ENCODE measurements around the gene CDK15.

The CDK15 gene

DNA sequence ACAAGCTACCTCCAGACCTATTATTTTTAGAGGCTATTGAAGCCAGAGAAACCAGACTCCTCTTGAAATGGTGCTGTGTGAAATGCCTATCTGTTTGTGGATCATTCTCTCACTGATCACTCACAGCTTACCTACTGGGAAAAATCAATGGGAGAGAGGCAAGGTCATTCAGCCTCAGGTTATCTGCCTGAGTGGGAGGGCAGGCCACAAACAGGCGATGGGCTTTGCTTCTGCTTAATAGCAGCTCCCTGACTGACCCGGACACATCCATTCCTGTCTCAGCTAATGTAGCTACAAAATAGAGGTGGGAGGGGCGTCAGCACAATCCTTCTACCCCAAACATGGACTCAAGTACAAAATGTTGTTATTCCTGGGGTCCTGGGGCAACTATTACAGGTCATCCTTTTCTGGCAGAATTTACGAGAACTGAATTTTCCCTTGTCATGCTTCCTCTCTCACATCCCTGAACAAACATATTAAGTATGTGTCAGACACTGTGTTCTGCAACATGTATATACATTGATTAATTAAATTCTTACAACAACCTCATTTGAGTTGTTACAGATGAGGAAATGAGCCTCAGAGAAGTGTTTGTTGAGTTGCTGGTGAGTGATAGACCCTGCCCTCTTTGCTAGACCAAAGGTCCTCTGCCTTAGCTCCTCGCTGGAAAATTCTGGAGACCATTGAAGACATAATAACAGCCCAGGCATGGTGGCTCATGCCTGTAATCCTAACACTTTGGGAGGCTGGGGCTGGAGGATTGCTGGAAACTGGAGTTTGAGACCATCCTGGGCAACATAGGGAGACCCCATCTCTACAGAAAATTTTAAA is 60.5 kb downstream of the CDK15 start:
- DNase-seq (ENCODE audit: low read depth in 2 of 2): no peak

DNA sequence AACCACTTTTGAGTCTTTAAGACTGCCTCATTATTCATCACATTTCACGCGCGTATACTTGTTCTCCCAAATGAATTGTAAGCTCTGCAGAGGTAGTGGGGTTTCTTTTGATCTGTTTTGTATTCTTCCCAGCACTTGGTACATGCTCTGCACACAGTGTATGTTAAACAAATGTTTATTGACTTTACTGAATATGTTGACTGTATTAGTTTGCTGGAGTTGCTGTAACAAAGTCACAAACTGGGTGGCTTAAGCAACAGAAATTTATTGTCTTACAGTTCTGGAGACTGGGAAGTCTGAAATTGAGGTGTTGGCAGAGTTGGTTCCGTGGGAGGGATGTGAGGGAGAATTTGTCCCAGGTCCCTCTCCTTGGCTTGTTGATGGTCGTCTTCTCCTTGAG is 65.1 kb downstream of the CDK15 start:
- no peak for DNase-seq (ENCODE audit: low read depth in 2 of 2)

DNA sequence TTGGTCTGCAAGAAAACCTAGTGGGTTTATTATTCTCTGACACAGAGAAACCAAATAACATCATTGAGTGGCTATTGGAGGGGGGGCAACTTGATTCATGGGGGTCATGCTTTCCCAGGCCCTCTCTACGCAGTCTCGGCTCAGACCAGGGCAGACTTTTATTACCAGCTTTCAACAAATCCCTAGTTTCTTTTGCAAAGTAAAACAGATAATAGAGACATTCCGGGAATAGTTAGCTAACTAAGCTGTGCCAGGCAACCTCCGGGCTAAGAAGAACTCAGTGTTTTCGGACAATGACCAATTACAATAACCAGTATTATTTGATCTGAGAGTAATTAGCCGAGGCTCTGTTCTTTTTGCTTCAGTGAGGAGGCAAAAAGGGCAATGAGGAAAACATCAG is 66.3 kb downstream of the CDK15 start:
- DNase-seq (ENCODE audit: low read depth in 2 of 2): no peak

DNA sequence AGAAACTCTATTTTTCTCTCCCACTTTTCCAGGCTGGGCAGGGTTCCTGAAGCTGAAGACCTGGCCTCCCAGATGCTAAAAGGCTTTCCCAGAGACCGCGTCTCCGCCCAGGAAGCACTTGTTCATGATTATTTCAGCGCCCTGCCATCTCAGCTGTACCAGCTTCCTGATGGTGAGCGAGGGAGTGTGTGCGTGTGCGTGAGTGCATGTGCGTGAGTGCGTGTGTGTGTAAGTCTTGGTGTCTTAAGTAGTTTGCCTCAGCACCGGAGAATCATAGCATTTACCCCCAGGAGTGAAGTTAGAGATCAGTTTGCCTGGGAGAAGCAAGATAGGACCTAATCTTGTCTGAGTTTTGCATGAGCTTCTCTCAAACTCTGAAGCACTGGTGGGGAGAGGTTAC is 73.7 kb downstream of the CDK15 start:
- DNase-seq (ENCODE audit: low read depth in 2 of 2): no peak

DNA sequence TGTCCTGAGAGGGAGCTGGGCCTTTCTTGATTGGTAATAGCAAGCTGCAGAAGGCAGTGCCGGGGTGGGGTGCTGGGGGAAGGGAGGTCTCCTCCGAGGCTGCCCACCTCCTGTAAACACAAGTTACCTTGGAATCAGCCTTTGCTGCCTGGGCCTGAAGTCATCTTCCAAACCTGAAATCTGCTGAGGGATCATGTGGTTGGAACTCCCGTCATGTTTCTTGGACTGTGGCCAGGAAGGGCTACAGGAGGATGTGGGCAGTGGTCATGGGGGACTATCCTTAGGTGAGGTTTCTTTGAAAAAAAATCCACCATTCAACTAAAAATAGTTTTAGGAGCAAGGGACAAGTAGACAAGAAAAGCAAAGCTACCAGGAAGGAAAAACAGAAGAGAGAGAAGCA is 74.2 kb downstream of the CDK15 start:
- no peak for DNase-seq (ENCODE audit: low read depth in 2 of 2)

DNA sequence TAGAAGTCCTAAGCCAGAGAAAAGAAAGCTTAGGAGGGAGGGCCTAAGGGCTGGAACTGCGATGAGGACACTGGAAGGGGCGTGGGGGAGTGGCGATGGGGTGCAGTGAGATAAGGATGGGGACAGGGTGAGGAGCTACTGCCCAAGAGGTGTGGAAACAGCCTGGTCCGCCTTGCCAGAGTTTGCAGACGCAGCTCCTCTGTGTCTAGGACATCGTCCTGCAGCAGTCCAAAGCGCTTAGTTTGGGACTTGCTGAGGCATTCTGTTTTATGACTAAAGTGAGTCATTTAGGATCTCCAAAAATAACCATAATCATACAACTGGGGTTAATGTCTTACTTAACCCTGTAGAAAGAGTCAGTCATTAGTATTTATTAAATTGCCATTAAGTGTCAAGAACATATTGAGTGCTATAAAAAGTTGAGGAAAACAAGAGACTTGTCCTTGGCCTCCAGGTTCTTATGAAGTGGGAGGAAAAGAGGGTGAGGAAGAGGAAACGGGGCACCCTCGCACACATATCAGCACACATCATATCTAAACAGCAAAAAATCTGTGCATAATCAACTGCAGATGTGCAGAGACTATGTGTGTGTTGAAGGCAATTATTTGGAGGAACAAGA is 74.8 kb downstream of the CDK15 start:
- DNase-seq (ENCODE audit: low read depth in 2 of 2): peak; percentile 82 to 83

DNA sequence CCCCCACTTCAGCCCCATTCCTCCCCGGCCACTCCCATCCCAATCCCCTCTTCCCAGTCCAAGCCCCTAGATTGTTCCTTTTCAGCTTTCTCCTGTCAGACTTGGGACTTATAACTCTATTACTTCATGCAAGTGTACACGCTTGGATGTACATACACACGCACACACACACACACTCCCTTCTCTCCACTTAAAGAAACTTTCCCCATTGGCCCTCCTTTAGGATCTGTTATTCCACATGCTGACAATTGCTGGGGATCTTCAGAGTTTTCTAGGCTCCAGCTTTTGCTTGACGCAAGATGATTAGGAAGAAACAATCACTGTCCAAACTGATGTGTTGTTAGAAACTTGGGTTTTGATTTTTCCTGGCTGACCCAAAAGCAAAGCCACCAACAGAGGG is 75.4 kb downstream of the CDK15 start:
- DNase-seq (ENCODE audit: low read depth in 2 of 2): no peak

DNA sequence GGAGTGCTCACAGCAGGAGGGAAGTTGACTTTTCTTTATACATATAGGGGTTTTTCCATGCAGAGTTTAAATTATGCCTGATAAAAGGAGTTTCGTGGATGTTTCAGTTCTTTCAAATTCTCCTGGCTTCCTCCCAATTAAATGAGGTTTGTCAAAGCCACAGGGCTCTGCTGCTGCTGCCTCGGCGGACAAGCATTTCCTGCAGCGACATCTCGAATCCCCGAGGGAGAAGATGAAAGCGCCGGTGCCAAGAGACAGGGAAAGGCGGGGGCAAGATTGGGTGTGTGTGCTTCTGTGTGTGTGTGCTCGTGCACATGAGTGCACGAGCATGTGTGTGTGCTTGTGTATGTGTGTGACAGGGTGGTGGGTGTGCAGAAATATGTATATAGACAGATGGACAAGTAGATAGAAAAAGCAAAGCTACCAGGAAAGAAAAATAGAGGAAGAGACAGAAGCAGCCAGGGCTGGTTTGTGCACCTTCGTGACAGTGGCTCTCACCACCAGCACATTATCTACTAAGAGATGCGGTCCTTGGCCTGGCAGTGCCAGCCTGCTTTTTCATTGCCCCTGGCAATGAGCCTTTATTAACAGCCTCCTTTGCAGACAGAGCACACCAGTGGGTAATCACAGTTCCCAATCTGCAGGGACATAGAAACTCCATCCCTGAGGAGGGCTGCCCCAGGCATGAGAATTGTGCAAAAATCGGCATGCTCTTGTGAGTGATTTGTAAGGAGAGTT is 76.2 kb downstream of the CDK15 start:
- peak; percentile 35 to 45 for DNase-seq (ENCODE audit: low read depth in 2 of 2)

DNA sequence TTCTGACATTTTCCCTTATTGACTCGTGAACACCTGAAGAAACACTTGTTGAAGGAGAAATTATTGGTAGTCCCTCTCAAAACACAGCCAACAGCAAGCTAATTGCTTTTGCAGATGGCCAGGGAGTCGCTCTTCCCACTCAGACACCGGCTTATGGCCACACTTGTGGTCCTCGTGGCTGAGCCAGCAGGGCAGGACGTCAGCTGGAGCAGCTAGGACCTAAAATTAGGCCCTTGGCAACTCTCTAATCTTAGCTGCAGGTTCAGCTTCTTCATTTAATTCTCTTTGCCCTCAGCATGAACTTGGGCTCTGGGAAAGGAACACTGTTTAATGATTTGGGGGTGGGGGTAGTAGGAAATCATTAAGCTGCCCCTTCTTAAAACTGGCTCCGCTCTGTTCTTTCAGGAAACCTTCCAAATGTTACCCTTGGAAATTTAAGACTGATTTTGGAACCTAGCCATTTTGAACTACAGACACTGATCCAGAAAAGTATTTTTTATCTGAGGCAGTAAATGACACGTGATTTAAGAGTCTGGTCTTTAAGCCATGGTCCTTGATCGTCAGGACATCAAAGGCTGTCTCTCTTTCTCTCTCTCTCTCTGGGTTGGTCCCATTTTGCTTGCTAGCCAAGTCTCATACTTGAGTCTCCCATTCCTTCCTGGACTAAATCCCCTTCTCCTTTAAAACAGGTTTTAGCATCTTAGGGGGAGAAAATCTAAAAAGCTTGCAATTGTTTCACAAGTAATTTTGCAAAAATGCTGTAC is 77.5 kb downstream of the CDK15 start:
- DNase-seq (ENCODE audit: low read depth in 2 of 2): no peak

DNA sequence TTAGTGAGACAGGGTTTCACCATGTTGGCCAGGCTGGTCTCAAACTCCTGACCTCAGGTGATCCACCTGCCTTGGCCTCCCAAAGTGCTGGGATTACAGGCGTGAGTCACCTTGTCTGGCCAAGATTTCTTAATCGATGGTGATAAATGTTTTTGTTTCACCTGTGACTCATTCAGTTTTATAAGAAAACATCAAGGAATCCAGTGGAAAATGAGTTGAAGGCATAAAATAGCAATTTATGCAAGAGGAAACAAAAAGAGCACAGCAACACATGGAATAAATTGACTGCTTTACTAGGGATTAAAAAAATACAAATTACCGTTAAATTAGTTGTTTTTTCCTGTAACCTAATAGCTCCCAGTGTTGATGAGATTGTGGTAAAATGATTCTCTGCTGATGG is 80.2 kb downstream of the CDK15 start:
- no peak for DNase-seq (ENCODE audit: low read depth in 2 of 2)

DNA sequence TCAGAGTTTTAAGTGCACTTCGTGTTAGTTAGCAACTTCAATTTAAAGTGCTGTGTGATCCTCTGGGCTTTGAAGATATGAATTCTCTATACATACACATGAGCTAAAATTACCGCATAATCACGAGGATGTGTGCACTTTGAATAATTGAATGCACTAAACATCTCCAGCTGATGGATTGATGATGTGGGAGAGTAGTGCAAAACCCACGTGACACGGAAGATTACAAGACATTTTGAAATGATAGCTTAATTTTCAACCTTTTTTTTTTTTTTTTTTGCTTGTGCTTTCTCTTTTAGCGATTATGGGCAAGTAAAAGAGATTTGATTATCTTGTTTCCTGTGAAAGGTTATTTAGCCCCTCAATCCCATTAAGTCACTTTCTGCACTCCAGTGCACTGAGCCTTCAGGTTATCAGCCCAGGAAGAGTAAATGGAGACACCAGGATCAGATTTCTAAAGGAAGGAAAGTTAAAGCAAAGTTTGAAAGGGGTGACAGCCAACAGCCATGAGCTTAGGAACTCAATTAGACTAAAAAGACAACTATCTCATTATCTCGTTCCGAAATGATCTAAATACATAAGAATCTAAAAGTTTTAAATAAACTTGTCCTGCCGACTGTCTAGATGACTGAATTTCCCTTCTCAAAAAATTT is 81.6 kb downstream of the CDK15 start:
- DNase-seq (ENCODE audit: low read depth in 2 of 2): no peak

DNA sequence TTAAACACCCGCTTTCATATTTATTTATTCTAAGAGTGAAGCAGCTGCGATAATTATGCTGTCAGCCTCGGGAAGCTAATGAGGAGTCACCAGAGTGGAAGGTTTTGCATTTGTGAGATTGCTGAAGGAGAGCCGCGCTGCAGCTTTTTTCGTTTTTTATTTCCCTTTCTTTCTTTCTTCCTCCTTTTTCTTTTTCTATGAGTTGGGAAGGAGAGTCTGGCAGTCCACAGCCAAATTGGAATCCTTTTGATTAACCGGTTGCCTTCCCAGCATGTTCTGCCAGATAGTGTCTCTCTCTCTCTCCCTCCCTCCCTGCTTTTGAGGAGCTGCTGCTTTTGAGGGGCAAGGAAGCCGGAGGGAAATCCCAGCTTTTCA is 82.1 kb downstream of the CDK15 start:
- DNase-seq (ENCODE audit: low read depth in 2 of 2): no peak

DNA sequence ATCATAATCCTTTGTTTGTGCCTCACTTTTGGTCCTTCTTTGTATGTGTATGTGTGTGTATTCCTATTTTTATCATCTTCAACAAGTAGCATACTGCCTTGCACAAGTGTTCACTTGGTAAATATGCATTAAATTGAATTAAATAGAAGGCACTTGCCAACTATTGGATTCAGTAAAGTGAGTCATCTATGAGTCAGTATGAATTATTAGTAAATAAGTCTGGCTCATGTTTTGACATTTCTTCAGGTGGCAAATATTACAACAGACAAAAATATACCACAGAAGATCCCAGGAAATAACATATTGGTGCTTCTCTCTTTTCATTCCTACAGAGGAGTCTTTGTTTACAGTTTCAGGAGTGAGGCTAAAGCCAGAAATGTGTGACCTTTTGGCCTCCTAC is 84.1 kb downstream of the CDK15 start:
- DNase-seq (ENCODE audit: low read depth in 2 of 2): no peak

DNA sequence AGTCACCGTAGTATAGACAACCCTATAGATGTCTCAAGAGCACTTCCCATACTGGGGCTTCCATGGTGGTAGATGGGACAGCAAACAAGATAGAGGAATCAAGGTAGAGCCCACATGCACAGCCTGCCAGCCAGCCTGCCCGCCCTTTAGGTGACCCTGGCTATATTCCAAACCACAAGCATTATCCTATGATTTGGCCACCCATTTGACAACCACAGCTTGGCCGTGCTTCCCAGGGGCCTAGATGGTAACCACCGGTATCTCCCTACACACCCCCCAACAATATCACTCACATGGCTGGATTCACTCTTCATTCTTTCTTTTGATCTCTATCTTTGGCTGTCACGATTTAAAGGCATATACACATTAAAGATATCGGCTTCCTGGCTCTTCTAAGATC is 85.3 kb downstream of the CDK15 start:
- DNase-seq (ENCODE audit: low read depth in 2 of 2): no peak

DNA sequence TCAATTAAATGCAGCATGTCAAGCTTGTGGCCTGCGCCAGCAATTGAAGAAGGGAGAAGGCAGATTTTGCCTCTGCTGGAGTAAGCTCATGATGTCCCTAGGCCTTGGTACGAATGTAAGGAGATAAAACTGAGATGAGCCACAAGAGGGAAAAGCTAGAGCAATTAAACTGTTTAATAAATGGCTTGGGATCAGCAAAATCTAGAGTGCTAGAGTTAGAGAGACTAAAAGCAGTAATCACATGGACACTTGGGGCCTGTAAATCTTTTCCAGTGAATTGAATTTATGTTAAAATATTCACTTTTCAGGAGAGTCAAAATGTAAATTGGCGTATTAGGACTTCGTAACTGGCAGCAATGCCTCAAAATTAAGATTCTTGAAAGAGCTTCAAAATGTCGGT is 86.2 kb downstream of the CDK15 start:
- DNase-seq (ENCODE audit: low read depth in 2 of 2): no peak

DNA sequence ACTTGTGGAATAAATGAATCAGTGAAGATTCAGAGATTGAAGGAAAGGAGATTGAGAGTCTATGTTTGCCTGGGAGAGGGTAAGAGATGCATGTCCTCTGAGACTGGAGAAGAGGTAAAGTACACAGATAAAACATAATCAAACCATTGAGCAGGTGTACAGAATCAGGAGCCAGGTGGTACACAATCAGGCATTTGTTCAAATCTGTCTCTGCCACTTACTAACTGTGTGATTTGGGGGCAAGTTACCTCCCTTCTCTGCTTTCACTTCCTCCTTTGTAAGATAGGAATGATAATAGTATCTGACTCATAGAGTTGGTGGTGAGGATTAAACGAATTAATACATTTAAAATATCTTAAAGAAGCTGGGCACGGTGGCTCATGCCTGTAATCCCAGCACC is 94.0 kb downstream of the CDK15 start:
- no peak for DNase-seq (ENCODE audit: low read depth in 2 of 2)

DNA sequence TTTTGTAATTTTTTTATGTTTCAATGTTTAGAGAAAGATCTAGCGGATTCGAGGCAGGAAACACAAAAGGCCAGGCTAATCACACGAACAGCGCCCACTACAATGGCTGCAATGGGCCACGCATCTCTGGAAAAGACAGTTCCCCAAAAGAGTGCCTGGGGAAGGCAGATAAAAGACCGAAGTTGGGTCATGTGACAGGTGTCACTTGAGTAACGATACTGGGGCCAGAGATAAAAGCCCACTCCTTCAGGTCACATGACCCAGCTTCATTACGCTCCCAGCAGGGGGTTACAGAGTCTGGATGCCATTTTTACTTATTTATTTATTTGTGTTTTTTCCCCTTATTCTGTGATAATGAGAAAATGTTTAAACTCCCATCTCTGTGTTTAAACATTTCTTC is 95.4 kb downstream of the CDK15 start:
- DNase-seq (ENCODE audit: low read depth in 2 of 2): no peak

DNA sequence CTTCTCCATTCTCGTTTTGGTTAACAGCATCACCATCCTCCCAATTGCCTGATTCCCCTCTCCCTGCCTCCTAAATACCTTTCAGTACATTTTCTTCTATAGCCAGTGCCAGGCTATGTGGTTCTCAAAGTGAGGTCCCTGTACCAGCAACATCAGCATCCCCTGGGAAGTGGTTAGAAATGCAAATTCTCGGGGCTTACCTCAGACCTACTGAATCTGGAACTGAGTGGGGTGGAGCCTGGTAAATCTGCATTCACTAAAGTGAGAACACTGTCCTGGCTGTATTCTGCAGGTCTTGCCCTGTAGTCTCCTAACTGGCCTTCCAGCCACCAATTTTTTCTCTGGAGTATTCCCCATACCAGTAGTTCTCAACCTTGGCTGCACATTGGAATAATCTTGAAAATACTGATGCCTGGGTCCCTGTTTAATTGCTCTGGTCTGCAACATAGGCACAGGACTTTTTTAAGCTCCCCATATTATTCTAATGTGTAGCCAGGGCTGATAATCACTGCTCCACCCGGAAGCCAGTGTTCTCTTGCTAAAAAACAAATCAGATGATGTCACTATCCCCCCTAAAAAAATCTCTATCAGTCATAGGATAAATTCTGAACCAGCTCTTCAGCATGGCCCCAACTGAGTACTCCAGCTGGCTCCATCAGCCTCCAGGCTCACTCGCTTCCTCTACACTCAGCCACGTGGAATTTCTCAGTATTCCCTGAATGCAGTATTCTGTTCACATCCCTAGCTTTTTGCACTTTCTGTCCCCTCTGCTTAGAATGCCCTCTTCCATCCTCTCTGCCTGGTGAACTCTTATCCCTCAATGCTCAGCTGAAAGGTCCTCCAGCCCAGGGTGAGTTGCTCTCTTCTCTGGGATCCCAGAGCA is 98.4 kb downstream of the CDK15 start:
- no peak for DNase-seq (ENCODE audit: low read depth in 2 of 2)

DNA sequence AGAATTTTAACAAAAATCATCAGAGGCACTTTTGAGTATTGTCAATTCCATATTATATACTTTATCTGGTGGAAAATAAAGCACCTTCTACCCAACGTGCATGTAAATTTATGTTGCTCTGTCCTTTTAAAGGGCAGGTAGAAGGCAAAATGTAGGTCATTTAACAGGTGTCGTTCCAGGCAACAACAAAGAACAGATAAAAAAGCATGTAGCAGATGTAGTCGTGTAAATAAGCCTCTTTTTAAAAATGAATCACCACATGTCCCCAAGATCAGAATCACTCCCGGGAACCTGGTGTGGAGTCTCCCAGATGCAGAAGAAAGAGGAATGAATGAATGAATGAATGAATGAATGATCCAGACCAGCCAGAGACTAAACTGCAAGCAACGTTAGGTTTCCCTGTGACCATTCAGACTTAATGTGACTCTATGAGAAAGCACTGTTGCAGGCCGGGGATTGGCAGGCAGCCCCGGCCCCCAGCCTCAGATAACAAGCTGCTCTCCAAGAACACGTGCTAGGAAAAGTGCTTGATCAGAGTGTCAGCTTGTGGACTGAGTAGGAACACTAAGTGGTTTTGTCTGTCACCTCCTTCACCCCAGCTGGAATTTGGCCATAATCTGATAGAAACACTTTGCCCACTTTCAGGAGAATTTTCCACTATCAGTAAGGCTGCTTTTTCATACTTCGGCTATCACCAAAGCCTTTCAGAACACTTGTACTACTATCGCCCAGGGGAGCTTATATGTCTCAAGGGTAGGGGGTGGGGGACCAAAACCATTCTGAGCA is 100.6 kb downstream of the CDK15 start:
- no peak for DNase-seq (ENCODE audit: low read depth in 2 of 2)

DNA sequence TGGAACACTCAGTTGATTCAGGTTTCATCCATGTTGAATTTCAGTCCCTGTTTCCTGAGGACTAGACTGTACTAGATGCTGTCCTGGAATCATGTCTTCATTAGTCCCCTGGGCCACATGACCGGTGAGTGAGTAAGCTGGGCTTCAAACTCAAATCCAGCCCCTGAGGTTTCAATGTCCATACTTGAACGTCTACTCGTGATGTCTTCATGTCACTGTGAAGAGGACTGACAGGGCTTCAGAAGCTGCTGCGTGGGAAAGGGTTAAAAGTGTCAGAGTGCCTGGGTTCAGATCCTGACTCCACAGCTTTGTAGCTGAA is 101.2 kb downstream of the CDK15 start:
- no peak for DNase-seq (ENCODE audit: low read depth in 2 of 2)
